Ectodermal cell (in vitro differentiated cells): ENCODE data around the gene BCAR3.

Source experiments
- H3K27ac ChIP-seq: 2 replicates; pipeline ENCODE4 v1.7.0; 2013; ENCODE audit warnings: mild to moderate bottlenecking, low read depth, low read length; ENCODE audit not compliant: insufficient read depth, poor library complexity, severe bottlenecking
- H3K27me3 ChIP-seq: 2 replicates; pipeline ENCODE4 v1.7.0; 2013; ENCODE audit warnings: mild to moderate bottlenecking, low read length; ENCODE audit not compliant: insufficient read depth, control insufficient read depth, poor library complexity, severe bottlenecking
- H3K36me3 ChIP-seq: one replicate; pipeline ENCODE4 v1.7.0; 2013; ENCODE audit warnings: low read length; ENCODE audit not compliant: control insufficient read depth, insufficient read depth
- H3K4me1 ChIP-seq: one replicate; pipeline ENCODE4 v1.7.0; 2013; ENCODE audit warnings: low read length; ENCODE audit not compliant: control insufficient read depth, insufficient read depth
- H3K4me3 ChIP-seq: 2 replicates; pipeline ENCODE4 v1.7.0; 2013; ENCODE audit warnings: low read depth, low read length, control low read depth; ENCODE audit not compliant: insufficient read depth
- H3K9me3 ChIP-seq: 2 replicates; pipeline ENCODE4 v1.7.0; 2013; ENCODE audit warnings: mild to moderate bottlenecking, low read length, moderate library complexity; ENCODE audit not compliant: control insufficient read depth
- WGBS, 2 experiments: methylation state at CpG; one replicate each; pipeline ENCODE4 v1.1.7; 2013; ENCODE audit warnings: missing lambda C conversion rate in 2 of 2; 5-methylcytosine and 5-hydroxymethylcytosine counted together

The BCAR3 gene

DNA sequence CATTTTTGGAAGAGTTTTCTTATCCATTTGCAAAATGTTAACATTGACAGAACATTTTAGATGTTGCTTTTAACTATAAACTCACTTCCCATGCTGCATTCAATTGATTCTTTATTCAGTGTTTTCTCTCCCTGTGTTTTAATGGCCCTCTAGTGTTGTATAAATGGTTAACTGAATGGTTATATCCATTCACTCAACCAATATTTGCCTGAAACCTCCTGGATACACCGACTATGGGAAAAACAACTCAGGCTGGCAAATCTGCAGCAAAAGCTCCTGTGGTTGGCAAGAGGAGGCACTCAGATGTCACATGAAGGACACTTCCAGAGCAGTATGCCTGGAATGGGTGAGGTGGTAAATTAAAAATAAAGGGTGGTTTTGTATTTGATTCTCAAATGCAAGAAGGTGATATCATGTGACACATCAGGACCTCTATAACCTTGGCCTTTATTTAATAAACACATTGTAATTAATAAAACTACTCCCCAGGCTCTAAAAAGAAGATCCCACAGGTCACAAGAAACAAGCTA, 107.6 kb downstream of the BCAR3 start:
- Histone ChIP-seq H3K4me3 (no peak overlapping the region), H3K36me3 (peaks cover 5% of the 10 kb centered on the region), H3K9me3 (no peaks in the 10 kb centered on the region), H3K27me3 (no peaks in the 10 kb centered on the region), H3K4me1 (peaks cover 20% of the 10 kb centered on the region), H3K27ac (no peak overlapping the region)
- 97 to 100% methylated on average over 1 of the region's 1 CpG for WGBS, 2 experiments

GRCh38 chr1:93571623-93572310, 109.9 kb downstream of the BCAR3 start:
- H3K27me3 ChIP-seq, result no peaks in the 10 kb centered on the region

DNA sequence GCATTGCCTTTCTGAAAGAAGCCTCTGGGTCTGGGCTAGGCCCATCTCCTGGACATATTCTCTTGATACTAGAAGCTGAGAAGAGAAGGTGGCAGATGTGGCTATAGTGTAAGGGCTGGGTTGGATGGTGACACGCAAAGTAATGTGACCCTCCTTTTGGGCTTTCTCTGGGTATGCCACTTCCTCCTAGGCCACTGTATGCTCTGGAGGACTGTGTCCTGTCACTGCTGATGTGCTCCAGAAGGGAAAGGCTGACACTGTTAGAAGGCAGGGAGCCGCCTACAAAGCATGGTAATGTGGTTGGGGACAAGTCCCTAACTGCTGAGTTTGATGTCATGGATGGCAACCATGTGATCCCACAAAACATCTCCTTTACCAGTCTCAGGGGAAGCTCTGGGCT, 112.1 kb downstream of the BCAR3 start:
- Histone ChIP-seq H3K4me3 (no peak overlapping the region), H3K36me3 (peaks cover 5% of the 10 kb centered on the region), H3K27me3 (no peaks in the 10 kb centered on the region), H3K9me3 (no peaks in the 10 kb centered on the region), H3K27ac (no peak overlapping the region), H3K4me1 (no peaks in the 10 kb centered on the region)
- WGBS, 2 experiments, result 88 to 97% methylated on average over 2 of the region's 2 CpGs

More at GRCh38 chr1:93571623-93572310, 109.9 kb downstream of the BCAR3 start:
- WGBS, 2 experiments, result 96% methylated on average over 12 of the region's 12 CpGs
- no peaks in the 10 kb centered on the region for H3K9me3 ChIP-seq
- peaks cover 5% of the 10 kb centered on the region for H3K36me3 ChIP-seq
- H3K27ac ChIP-seq, result no peak overlapping the region
- H3K4me3 ChIP-seq, result no peak overlapping the region
- H3K4me1 ChIP-seq, result peaks cover 20% of the 10 kb centered on the region

GRCh38 chr1:93567255-93567918, 114.2 kb downstream of the BCAR3 start:
- H3K36me3 ChIP-seq, result peaks cover 8% of the 10 kb centered on the region
- no peaks in the 10 kb centered on the region for H3K4me1 ChIP-seq
- WGBS, 2 experiments, result 95 to 96% methylated on average over 15 of the region's 15 CpGs
- no peak overlapping the region for H3K4me3 ChIP-seq
- H3K27ac ChIP-seq, result no peak overlapping the region
- no peaks in the 10 kb centered on the region for H3K27me3 ChIP-seq
- H3K9me3 ChIP-seq, result no peaks in the 10 kb centered on the region

DNA sequence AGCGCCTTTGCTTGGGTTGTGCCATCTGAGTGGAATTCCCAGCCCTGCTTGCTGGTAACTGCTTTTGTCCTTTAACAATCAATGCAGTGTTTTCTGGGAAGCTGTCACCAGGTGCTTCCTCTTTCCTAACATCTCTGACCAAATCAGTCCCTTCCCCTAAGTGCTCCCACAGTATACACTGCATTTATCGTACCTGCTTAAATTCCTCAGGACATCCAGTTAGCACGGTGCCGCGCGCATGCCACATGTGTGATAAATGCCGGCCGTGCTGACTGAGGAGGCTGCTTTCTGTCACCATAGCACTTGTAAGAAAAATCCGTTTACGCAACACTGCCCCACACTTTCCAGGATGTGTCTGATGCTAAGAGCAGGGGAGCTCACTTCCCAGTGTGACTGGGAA, 115.4 kb downstream of the BCAR3 start:
- H3K4me1 ChIP-seq, result no peaks in the 10 kb centered on the region
- no peaks in the 10 kb centered on the region for H3K27me3 ChIP-seq
- 94 to 96% methylated on average over 10 of the region's 10 CpGs for WGBS, 2 experiments
- H3K4me3 ChIP-seq, result no peak overlapping the region
- no peak overlapping the region for H3K27ac ChIP-seq
- H3K36me3 ChIP-seq, result peaks cover 12% of the 10 kb centered on the region
- H3K9me3 ChIP-seq, result no peaks in the 10 kb centered on the region

DNA sequence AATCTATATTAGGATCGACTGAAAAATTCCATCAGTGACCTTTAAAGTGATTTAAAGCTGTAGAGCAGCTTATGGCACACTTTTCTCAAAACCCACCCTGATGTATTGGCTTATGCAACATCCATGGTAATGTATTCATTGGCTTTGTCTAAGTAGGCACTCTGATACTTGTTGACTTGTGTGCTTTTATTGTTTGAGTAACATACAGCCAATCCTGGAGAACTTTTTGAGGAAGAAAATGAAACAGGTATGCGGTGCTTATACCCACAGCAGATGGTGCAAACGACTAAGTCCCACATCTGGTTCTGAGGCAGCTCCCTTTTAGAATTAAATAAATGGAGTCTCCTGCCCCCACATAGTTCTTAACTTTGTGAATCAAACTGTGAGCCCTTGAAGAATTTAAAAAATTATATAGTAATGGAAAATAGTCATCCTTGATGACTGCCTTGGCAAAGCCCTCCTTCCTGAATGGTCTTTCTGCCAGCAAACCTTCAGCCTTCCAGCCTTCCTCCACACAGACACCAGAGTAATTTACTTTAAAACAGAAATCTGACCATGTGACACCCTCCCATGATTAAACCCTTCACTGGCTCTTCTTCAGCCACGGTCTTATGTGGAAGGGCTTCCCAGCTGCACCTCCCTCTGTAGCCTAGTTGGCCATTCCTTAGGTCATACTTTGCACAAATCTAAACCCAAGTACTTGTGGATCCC, 116.0 kb downstream of the BCAR3 start:
- no peak overlapping the region for H3K27ac ChIP-seq
- H3K9me3 ChIP-seq, result no peaks in the 10 kb centered on the region
- no peaks in the 10 kb centered on the region for H3K4me1 ChIP-seq
- peaks cover 12% of the 10 kb centered on the region for H3K36me3 ChIP-seq
- WGBS, 2 experiments, result 92 to 94% methylated on average over 4 of the region's 4 CpGs
- H3K4me3 ChIP-seq, result no peak overlapping the region
- H3K27me3 ChIP-seq, result no peaks in the 10 kb centered on the region

DNA sequence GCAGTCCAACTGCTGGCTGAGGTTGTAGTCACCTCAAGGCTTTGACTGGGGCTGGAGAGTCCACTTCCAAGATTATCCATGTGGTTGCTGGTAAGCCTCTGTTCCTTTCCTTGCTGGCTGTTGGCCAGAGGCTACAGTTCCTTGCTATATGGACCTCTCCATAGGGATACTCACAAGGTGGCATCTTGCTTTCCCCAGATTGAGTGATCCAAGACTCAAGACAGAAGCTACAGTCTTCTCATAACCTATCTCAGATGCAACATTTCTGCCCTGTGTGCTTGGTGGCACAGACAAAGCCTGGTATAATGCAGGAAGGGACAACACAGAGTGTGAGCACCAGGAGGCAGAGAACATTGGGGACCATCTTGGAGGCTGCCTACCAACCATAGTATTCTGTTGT, 121.9 kb downstream of the BCAR3 start:
- no peak overlapping the region for H3K4me3 ChIP-seq
- no peaks in the 10 kb centered on the region for H3K27me3 ChIP-seq
- peaks cover 8% of the 10 kb centered on the region for H3K36me3 ChIP-seq
- H3K9me3 ChIP-seq, result no peaks in the 10 kb centered on the region
- no peak overlapping the region for H3K27ac ChIP-seq
- H3K4me1 ChIP-seq, result no peaks in the 10 kb centered on the region

DNA sequence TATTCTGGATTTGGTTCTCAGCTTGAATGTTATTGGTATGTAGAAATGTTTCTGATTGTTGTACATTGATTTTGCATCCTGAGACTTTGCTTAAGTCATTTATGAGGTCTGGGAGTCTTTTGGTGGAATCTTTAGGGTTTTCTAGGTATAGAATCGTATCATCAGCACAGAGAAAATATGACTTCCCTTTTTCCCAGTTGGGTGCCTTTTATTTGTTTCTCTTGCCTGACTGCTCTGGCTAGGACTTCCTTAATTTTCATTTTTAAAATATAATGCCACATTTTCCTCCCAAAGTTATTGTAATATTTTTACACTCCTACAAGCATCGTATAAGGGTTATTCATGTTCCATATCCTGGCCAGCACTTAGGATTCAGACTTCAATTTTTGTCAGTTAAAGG, 122.6 kb downstream of the BCAR3 start:
- WGBS, 2 experiments, result 93 to 100% methylated on average over 2 of the region's 2 CpGs
- Histone ChIP-seq H3K36me3 (peaks cover 8% of the 10 kb centered on the region), H3K4me1 (no peaks in the 10 kb centered on the region), H3K4me3 (no peak overlapping the region), H3K27me3 (no peaks in the 10 kb centered on the region), H3K9me3 (no peaks in the 10 kb centered on the region), H3K27ac (no peak overlapping the region)

DNA sequence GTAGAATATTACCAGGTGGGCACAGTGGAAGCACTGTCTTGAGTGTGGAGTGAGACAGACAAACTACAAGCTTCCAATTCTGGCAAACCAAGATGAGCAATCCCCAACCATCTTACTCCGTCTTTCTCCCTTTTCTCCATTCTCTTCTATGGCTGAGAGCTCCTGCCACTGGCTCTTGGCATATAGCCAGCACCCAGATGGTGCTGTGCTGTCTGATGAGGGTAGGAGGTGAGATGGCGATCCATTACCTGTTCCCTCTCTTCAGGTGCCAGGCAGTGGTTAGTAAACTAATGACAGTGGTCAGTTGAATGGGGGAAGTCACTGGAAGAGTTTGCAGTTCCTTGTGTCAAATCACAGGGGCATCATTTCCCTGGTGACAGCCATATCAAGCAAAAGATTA, 125.3 kb downstream of the BCAR3 start:
- Histone ChIP-seq H3K4me3 (no peak overlapping the region), H3K27ac (no peak overlapping the region), H3K27me3 (no peaks in the 10 kb centered on the region), H3K36me3 (peaks cover under 1% of the 10 kb centered on the region), H3K4me1 (peaks cover 12% of the 10 kb centered on the region), H3K9me3 (no peaks in the 10 kb centered on the region)
- 93 to 97% methylated on average over 2 of the region's 2 CpGs for WGBS, 2 experiments
